ENCODE results near the gene UTS2B. TPM values are rescaled to one million over a fixed set of nuclear protein-coding genes. Genes with fewer than 3 reads are reported as not detected.

Gene UTS2B
- total and polyA plus RNA-seq, 10 of the 15 experiments (the other 5 are each of a cell fraction or from before 2014, with no cell fraction given) = 0.15 to 0.72 (median 0.44) TPM

DNA sequence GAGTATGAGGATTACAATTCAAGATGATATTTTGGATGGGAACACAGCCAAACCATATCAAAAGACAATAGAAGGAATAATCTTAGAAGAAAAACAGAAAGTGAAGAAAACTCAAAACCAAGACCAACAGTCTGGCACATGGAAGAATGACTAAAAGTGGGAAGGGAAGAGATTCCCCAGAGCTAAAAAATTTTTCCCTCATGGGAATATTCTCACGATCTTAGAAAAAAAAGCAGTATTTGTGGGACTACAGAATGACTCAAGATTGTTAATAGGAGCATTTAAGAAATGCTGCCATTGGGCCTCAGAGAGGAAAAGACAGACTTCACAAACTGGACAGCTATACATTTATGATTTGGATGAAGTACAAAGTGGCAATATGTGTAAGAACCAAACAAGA is 113.0 kb downstream of the UTS2B start (continued):
- TF ChIP-seq NFYB (IDR thresholded peaks at IDR 0.05; ENCODE audit: insufficient read depth, low read depth, low read length) = no peak
- TF ChIP-seq SREBF2 (IDR thresholded peaks at IDR 0.05; ENCODE audit: low read length) = no peak
- TF ChIP-seq, protein P1, sequence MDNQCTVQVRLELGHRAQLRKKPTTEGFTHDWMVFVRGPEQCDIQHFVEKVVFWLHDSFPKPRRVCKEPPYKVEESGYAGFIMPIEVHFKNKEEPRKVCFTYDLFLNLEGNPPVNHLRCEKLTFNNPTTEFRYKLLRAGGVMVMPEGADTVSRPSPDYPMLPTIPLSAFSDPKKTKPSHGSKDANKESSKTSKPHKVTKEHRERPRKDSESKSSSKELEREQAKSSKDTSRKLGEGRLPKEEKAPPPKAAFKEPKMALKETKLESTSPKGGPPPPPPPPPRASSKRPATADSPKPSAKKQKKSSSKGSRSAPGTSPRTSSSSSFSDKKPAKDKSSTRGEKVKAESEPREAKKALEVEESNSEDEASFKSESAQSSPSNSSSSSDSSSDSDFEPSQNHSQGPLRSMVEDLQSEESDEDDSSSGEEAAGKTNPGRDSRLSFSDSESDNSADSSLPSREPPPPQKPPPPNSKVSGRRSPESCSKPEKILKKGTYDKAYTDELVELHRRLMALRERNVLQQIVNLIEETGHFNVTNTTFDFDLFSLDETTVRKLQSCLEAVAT (IDR thresholded peaks at IDR 0.05) = no peak
- no peak for TF ChIP-seq EED (IDR thresholded peaks at IDR 0.05; ENCODE audit: low read depth)
- no peak for TF ChIP-seq HDAC6 (IDR thresholded peaks at IDR 0.05; ENCODE audit: unreplicated experiment)
- no peak for TF ChIP-seq CBX3 (IDR thresholded peaks at IDR 0.05; ENCODE audit: borderline replicate concordance, low read depth)
- TF ChIP-seq, protein P2, sequence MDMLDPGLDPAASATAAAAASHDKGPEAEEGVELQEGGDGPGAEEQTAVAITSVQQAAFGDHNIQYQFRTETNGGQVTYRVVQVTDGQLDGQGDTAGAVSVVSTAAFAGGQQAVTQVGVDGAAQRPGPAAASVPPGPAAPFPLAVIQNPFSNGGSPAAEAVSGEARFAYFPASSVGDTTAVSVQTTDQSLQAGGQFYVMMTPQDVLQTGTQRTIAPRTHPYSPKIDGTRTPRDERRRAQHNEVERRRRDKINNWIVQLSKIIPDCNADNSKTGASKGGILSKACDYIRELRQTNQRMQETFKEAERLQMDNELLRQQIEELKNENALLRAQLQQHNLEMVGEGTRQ (IDR thresholded peaks at IDR 0.05; ENCODE audit: borderline replicate concordance, low read depth, low read length) = no peak
- TF ChIP-seq RAD21 (IDR thresholded peaks at IDR 0.05; ENCODE audit: insufficient read depth, low read depth, low read length) = no peak
- TF ChIP-seq, protein P3, sequence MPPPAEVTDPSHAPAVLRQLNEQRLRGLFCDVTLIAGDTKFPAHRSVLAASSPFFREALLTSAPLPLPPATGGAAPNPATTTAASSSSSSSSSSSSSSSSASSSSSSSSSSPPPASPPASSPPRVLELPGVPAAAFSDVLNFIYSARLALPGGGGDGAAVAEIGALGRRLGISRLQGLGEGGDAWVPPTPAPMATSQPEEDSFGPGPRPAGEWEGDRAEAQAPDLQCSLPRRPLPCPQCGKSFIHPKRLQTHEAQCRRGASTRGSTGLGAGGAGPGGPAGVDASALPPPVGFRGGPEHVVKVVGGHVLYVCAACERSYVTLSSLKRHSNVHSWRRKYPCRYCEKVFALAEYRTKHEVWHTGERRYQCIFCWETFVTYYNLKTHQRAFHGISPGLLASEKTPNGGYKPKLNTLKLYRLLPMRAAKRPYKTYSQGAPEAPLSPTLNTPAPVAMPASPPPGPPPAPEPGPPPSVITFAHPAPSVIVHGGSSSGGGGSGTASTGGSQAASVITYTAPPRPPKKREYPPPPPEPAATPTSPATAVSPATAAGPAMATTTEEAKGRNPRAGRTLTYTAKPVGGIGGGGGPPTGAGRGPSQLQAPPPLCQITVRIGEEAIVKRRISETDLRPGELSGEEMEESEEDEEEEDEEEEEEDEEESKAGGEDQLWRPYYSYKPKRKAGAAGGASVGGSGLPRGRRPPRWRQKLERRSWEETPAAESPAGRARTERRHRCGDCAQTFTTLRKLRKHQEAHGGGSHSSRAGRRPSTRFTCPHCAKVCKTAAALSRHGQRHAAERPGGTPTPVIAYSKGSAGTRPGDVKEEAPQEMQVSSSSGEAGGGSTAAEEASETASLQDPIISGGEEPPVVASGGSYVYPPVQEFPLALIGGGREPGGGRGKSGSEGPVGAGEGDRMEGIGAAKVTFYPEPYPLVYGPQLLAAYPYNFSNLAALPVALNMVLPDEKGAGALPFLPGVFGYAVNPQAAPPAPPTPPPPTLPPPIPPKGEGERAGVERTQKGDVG (CRISPR knock-in tag; IDR thresholded peaks at IDR 0.05) = no peak
- no peak for TF ChIP-seq POU2F2 (IDR thresholded peaks at IDR 0.05; ENCODE audit: borderline replicate concordance, low read depth, low read length)

Other genes with a start within 250 kb of the UTS2B start
- 0.06 TPM in 1 of 2 replicates, not detected in the other for gene OSTN, start 131.3 kb downstream of the UTS2B start, total RNA-seq (2014; rRNA removed)
- gene OSTN, start 131.3 kb downstream of the UTS2B start, total RNA-seq (2014; rRNA removed; fragmentation: Illumina TruSeq; extraction: Trizol) = 0.04 and 0.14 TPM in 2 replicates
- not detected in 2 replicates for gene OSTN, start 131.3 kb downstream of the UTS2B start, total RNA-seq (2021)
- 0.04 TPM in 1 of 2 replicates, not detected in the other for gene OSTN, start 131.3 kb downstream of the UTS2B start, polyA plus RNA-seq (2011; rRNA removed)
- 0.16 TPM in 1 of 2 replicates, not detected in the other for gene OSTN, start 131.3 kb downstream of the UTS2B start, polyA plus RNA-seq (2014; fragmentation: Illumina TruSeq; extraction: Trizol)
- gene OSTN, start 131.3 kb downstream of the UTS2B start, polyA plus RNA-seq (2014; fragmentation: Nextera tagmentation; extraction: Ambion mirVana) = under 1 TPM in 1 of 2 experiments, not detected in 1; 0.27 TPM
- gene OSTN, start 131.3 kb downstream of the UTS2B start, polyA plus RNA-seq (2014; rRNA removed) = 0.03 TPM in 1 of 2 replicates, not detected in the other
- gene OSTN, start 131.3 kb downstream of the UTS2B start, polyA plus RNA-seq (2016; fragmentation: Nextera tagmentation; extraction: Ambion mirVana) = under 1 TPM in 1 of 2 experiments, not detected in 1; 0.06 TPM
- 112 and 126 TPM in 2 replicates for gene CCDC50, start 1.1 kb downstream of the UTS2B start, total RNA-seq (2014; rRNA removed)
- gene CCDC50, start 1.1 kb downstream of the UTS2B start, total RNA-seq (2014; rRNA removed; fragmentation: Illumina TruSeq; extraction: Trizol) = 117 and 123 TPM in 2 replicates
- 144 and 150 TPM in 2 replicates for gene CCDC50, start 1.1 kb downstream of the UTS2B start, total RNA-seq (2021)
- gene CCDC50, start 1.1 kb downstream of the UTS2B start, polyA plus RNA-seq (2011; rRNA removed) = 132 and 180 TPM in 2 replicates
- 137 and 148 TPM in 2 replicates for gene CCDC50, start 1.1 kb downstream of the UTS2B start, polyA plus RNA-seq (2014; fragmentation: Illumina TruSeq; extraction: Trizol)
- gene CCDC50, start 1.1 kb downstream of the UTS2B start, polyA plus RNA-seq (2014; fragmentation: Nextera tagmentation; extraction: Ambion mirVana) = 10 to 100 TPM; 46.7 to 61.5 TPM
- 107 and 122 TPM in 2 replicates for gene CCDC50, start 1.1 kb downstream of the UTS2B start, polyA plus RNA-seq (2014; rRNA removed)
- 100 to 1,000 TPM; 127 to 130 TPM for gene CCDC50, start 1.1 kb downstream of the UTS2B start, polyA plus RNA-seq (2016; fragmentation: Nextera tagmentation; extraction: Ambion mirVana)
- gene PYDC2, start 130.6 kb upstream of the UTS2B start, total RNA-seq (2014; rRNA removed) = not detected in 2 replicates
- gene PYDC2, start 130.6 kb upstream of the UTS2B start, total RNA-seq (2014; rRNA removed; fragmentation: Illumina TruSeq; extraction: Trizol) = not detected in 2 replicates
- not detected in 2 replicates for gene PYDC2, start 130.6 kb upstream of the UTS2B start, total RNA-seq (2021)
- gene PYDC2, start 130.6 kb upstream of the UTS2B start, polyA plus RNA-seq (2011; rRNA removed) = not detected in 2 replicates
- not detected in 2 replicates for gene PYDC2, start 130.6 kb upstream of the UTS2B start, polyA plus RNA-seq (2014; fragmentation: Illumina TruSeq; extraction: Trizol)
- gene PYDC2, start 130.6 kb upstream of the UTS2B start, polyA plus RNA-seq (2014; fragmentation: Nextera tagmentation; extraction: Ambion mirVana) = not detected
- gene PYDC2, start 130.6 kb upstream of the UTS2B start, polyA plus RNA-seq (2014; rRNA removed) = not detected in 2 replicates
- gene PYDC2, start 130.6 kb upstream of the UTS2B start, polyA plus RNA-seq (2016; fragmentation: Nextera tagmentation; extraction: Ambion mirVana) = not detected